SU-DHL-6 (cell line): ENCODE measurements around the gene TANC1.

Experiments
- H2AFZ ChIP-seq: fragments of 200-600 bp; sonication (generic); 2 replicates; pipeline ENCODE4 v1.6.1; 2014; ENCODE audit warnings: low read depth, mild to moderate bottlenecking, moderate library complexity, mixed read lengths, antibody characterized with exemption, low read length; ENCODE audit not compliant: severe bottlenecking
- H3F3A ChIP-seq: fragments of 200-600 bp; shearing (Covaris generic); 2 replicates; pipeline ENCODE4 v1.6.0; 2016; ENCODE audit warnings: antibody characterized with exemption, mild to moderate bottlenecking; ENCODE audit not compliant: insufficient read depth
- H3K27ac ChIP-seq: fragments of 200-600 bp; sonication (generic); 2 replicates; pipeline ENCODE4 v1.5.1; 2016; ENCODE audit warnings: low read depth, mild to moderate bottlenecking, low read length, moderate library complexity, mixed read lengths
- H3K27me3 ChIP-seq: fragments of 200-600 bp; sonication (generic), shearing (Covaris generic); 2 replicates; pipeline ENCODE4 v1.6.0; 2014; ENCODE audit warnings: mild to moderate bottlenecking, low read length
- H3K36me3 ChIP-seq: fragments of 200-600 bp; sonication (generic); 2 replicates; pipeline ENCODE4 v1.6.1; 2014; ENCODE audit warnings: mild to moderate bottlenecking, low read length, mixed read lengths
- H3K4me2 ChIP-seq: fragments of 300-600, 200-600 bp; shearing (Covaris generic), sonication (generic); 2 replicates; pipeline ENCODE4 v1.6.0; 2014; ENCODE audit warnings: low read length, low read depth, mild to moderate bottlenecking; ENCODE audit not compliant: poor library complexity, severe bottlenecking
- H3K4me3 ChIP-seq: fragments of 200-600 bp; sonication (generic); 2 replicates; pipeline ENCODE4 v1.5.1; 2014; ENCODE audit warnings: antibody characterized with exemption, low read length, mild to moderate bottlenecking, mixed read lengths; ENCODE audit not compliant: insufficient read depth, poor library complexity, severe bottlenecking
- H3K79me2 ChIP-seq: fragments of 200-600 bp; sonication (generic); 2 replicates; pipeline ENCODE4 v1.6.1; 2014; ENCODE audit warnings: mild to moderate bottlenecking, low read length, moderate library complexity; ENCODE audit not compliant: insufficient read depth
- H3K9ac ChIP-seq: fragments of 200-600 bp; sonication (generic); 2 replicates; pipeline ENCODE4 v1.7.0; 2014; ENCODE audit warnings: mild to moderate bottlenecking, low read length
- H3K9me2 ChIP-seq: fragments of 200-600 bp; sonication (generic); replicated peaks from 2 replicates; pipeline ENCODE4 v1.6.1; 2014; ENCODE audit warnings: low read length; ENCODE audit not compliant: insufficient read depth
- H3K9me3 ChIP-seq: fragments of 200-600 bp; sonication (generic); 2 replicates; pipeline ENCODE4 v1.6.1; 2014; ENCODE audit warnings: low read length, mixed read lengths; ENCODE audit not compliant: insufficient read depth
- H4K20me1 ChIP-seq: fragments of 200-600 bp; sonication (generic); 2 replicates; pipeline ENCODE4 v1.6.1; 2014; ENCODE audit warnings: low read depth, mild to moderate bottlenecking, antibody characterized with exemption, low read length, moderate library complexity, mixed read lengths
- CTCF ChIP-seq: fragments of 200-600 bp; sonication (generic); IDR thresholded peaks from one replicate; pipeline ENCODE4 v1.5.1; 2017; ENCODE audit warnings: antibody characterized with exemption, mild to moderate bottlenecking, low read length, moderate library complexity; ENCODE audit not compliant: insufficient read depth, poor library complexity, severe bottlenecking
- EZH2phosphoT487 ChIP-seq: fragments of 200-600 bp; sonication (generic), shearing (Covaris generic); conservative IDR thresholded peaks from 2 replicates; pipeline ENCODE4 v1.6.1; 2018; ENCODE audit warnings: mild to moderate bottlenecking, antibody characterized with exemption, low read length, moderate library complexity, mixed read lengths

Gene TANC1

GRCh38 chr2:159265171-159265576, 296.7 kb downstream of the TANC1 start:
- H3K9me3 ChIP-seq, result no peaks in the 10 kb centered on the region
- no peaks in the 10 kb centered on the region for H3K79me2 ChIP-seq
- no peaks in the 10 kb centered on the region for H3K9me2 ChIP-seq
- no peak for TF ChIP-seq EZH2phosphoT487
- no peaks in the 10 kb centered on the region for H3F3A ChIP-seq
- H3K36me3 ChIP-seq, result no peaks in the 10 kb centered on the region
- H3K27ac ChIP-seq, result no peak overlapping the region
- no peak overlapping the region for H3K4me3 ChIP-seq
- no peak overlapping the region for H3K9ac ChIP-seq
- H4K20me1 ChIP-seq, result no peaks in the 10 kb centered on the region
- no peak overlapping the region for H2AFZ ChIP-seq
- no peak overlapping the region for H3K4me2 ChIP-seq
- H3K27me3 ChIP-seq, result no peaks in the 10 kb centered on the region

- Histone ChIP-seq H2AFZ (no peak overlapping the region), H3K36me3 (0 out of 2 replicates have a peak, but pooled peaks cover 4% of the 10 kb centered on the region), H3K9ac (no peak overlapping the region), H3K9me3 (no peaks in the 10 kb centered on the region), H3K4me2 (no peak overlapping the region), H3K9me2 (no peaks in the 10 kb centered on the region), H3K4me3 (no peak overlapping the region), H4K20me1 (no peaks in the 10 kb centered on the region), H3K27ac (no peak overlapping the region), H3K27me3 (no peaks in the 10 kb centered on the region), H3F3A (no peaks in the 10 kb centered on the region), H3K79me2 (no peaks in the 10 kb centered on the region)
- no peak for TF ChIP-seq EZH2phosphoT487
- TF ChIP-seq CTCF, result no peak
Observed at GRCh38 chr2:159266554-159266953, 298.1 kb downstream of the TANC1 start.

- Histone ChIP-seq H3K4me2 (no peak overlapping the region), H3K79me2 (no peaks in the 10 kb centered on the region), H3K9me3 (no peaks in the 10 kb centered on the region), H2AFZ (no peak overlapping the region), H3K9me2 (no peaks in the 10 kb centered on the region), H3K4me3 (no peak overlapping the region), H3K27ac (no peak overlapping the region), H3K9ac (no peak overlapping the region), H3F3A (no peaks in the 10 kb centered on the region), H3K27me3 (no peaks in the 10 kb centered on the region), H3K36me3 (0 out of 2 replicates have a peak, but pooled peaks cover 5% of the 10 kb centered on the region), H4K20me1 (no peaks in the 10 kb centered on the region)
- no peak for TF ChIP-seq EZH2phosphoT487
- TF ChIP-seq CTCF, result no peak
Observed at GRCh38 chr2:159267921-159268320, 299.5 kb downstream of the TANC1 start.

GRCh38 chr2:159270744-159271379, 302.4 kb downstream of the TANC1 start:
- Histone ChIP-seq H3K9me2 (no peaks in the 10 kb centered on the region), H2AFZ (no peak overlapping the region), H3F3A (no peaks in the 10 kb centered on the region), H3K9ac (no peak overlapping the region), H3K4me3 (no peak overlapping the region), H3K27me3 (no peaks in the 10 kb centered on the region), H3K4me2 (no peak overlapping the region), H3K79me2 (no peaks in the 10 kb centered on the region), H3K27ac (no peak overlapping the region), H4K20me1 (no peaks in the 10 kb centered on the region), H3K9me3 (no peaks in the 10 kb centered on the region), H3K36me3 (0 out of 2 replicates have a peak, but pooled peaks cover 5% of the 10 kb centered on the region)
- no peak for TF ChIP-seq CTCF
- no peak for TF ChIP-seq EZH2phosphoT487
